HG03280 (cell line): ENCODE results near the gene BOLA3.
"Not testable (repeated sequence)": the region's sequence is repeated elsewhere in the genome, so short reads cannot be mapped to it uniquely, and the experiment has no call there.

Source experiments
- ATAC-seq: cut with Tn5 transposase; IDR thresholded peaks from one replicate; pipeline ENCODE4 v1.9.1; 2021; ENCODE audit warnings: mild to moderate bottlenecking, moderate library complexity; ENCODE audit not compliant: unreplicated experiment

BOLA3 gene

GRCh38 chr2:74105413-74105812 lies 42.3 kb downstream of the BOLA3 start:
- no peak for ATAC-seq

GRCh38 chr2:74104839-74105238 lies 42.9 kb downstream of the BOLA3 start:
- ATAC-seq = no peak

DNA sequence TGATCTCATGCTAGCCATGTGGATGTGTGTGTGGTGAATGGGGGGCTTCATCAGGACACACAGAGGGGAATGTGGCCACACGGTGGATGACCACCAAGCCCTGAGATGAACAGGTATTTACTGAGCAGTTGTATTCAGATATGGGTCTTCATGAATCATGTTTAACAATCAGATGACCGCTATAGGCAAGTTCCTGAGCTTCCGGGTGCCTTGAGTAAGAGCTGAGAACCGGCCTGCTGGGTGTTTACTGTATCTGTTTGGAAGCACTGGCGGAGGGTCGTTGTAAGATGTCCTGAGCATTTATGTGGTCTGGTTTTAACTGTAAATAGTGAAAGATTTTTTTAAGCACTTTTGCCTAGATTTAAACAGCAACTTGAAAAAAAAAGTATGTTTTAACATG lies 43.9 kb downstream of the BOLA3 start:
- ATAC-seq = no peak

DNA sequence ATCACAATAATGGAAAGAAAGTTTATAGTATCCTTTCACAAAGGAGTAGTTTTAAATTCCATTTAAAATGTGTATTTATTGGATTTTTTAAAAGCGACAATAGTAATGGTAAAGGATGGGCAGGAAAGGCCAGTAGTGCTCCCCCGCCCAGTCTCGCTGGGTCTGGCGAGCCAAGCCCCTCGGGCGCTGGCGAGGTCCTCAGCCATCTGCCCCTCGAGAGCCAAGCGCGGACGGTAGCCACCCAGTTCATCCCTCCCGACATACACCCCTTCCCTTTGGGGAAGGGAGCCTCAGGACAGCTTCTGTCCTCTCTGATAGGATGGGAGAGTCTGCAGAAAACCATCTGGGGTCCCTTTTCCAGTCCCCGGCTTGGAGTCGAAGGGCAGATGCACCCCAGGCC lies 45.2 kb downstream of the BOLA3 start:
- no peak for ATAC-seq

GRCh38 chr2:74101574-74102300 lies 46.0 kb downstream of the BOLA3 start:
- no peak for ATAC-seq

DNA sequence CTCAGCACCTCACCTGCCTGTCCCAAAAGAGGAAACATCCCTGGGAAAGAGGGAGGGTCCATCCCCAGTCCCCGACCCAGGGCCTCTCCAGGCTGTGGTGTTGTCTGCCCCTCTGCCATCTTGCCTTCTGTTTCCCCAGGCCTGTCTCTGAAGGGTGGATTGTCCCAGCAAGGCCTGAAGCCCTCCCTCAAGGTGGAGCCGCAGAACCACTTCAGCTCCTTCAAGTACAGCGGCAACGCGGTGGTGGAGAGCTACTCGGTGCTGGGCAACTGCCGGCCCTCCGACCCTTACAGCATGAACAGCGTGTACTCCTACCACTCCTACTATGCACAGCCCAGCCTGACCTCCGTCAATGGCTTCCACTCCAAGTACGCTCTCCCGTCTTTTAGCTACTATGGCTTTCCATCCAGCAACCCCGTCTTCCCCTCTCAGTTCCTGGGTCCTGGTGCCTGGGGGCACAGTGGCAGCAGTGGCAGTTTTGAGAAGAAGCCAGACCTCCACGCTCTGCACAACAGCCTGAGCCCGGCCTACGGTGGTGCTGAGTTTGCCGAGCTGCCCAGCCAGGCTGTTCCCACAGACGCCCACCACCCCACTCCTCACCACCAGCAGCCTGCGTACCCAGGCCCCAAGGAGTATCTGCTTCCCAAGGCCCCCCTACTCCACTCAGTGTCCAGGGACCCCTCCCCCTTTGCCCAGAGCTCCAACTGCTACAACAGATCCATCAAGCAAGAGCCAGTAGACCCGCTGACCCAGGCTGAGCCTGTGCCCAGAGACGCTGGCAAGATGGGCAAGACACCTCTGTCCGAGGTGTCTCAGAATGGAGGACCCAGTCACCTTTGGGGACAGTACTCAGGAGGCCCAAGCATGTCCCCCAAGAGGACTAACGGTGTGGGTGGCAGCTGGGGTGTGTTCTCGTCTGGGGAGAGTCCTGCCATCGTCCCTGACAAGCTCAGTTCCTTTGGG lies 47.2 kb downstream of the BOLA3 start:
- ATAC-seq = no peak

- ATAC-seq = no peak
Observed at GRCh38 chr2:74099835-74100234, 47.9 kb downstream of the BOLA3 start.

DNA sequence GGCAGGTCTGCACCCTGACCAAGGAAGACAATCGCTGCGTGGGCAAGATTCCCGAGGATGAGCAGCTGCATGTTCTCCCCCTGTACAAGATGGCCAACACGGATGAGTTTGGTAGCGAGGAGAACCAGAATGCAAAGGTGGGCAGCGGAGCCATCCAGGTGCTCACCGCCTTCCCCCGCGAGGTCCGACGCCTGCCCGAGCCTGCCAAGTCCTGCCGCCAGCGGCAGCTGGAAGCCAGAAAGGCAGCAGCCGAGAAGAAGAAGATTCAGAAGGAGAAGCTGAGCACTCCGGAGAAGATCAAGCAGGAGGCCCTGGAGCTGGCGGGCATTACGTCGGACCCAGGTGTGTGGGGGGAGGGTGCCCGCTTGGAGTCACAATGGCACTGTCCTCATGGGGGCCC lies 48.4 kb downstream of the BOLA3 start:
- ATAC-seq = no peak

GRCh38 chr2:74097574-74097973 lies 50.1 kb downstream of the BOLA3 start:
- ATAC-seq = no peak

DNA sequence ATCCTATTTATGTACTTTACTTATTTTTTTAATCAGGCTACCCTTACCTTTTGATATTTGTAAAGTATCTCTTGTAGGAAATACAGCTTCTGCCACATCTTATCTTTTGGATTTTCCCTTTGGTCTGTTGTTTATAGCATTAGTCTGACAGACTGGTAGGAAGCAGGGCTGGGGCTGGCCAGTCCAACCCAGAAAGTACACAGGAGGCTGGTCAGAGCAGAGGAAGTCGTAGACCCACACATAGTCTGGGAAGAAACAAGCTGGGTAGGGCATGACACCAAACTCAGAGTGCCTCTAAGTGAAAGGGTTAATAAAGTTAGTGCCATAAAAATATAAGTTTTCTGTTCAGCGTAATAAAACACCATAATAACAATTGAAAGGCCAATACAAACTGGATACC lies 51.7 kb downstream of the BOLA3 start:
- ATAC-seq = no peak

DNA sequence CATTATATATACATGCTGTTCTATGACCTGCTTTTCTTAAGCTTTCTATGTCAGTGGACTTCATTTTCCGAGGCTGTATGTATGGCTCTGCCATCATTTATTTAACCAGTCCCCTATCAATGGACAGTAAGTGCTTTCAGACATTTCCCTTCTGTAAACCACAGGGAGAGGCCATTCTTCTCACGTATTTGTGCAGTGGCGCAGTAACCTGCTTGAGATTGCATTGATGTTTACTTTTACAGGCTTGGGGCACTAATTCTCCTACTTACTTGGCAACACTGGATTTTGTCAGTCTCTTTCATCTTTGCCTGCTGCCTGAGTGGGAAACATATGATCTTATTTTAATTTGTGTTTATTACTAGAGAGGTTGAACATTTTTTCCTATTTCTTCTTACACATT lies 52.1 kb downstream of the BOLA3 start:
- no peak for ATAC-seq

DNA sequence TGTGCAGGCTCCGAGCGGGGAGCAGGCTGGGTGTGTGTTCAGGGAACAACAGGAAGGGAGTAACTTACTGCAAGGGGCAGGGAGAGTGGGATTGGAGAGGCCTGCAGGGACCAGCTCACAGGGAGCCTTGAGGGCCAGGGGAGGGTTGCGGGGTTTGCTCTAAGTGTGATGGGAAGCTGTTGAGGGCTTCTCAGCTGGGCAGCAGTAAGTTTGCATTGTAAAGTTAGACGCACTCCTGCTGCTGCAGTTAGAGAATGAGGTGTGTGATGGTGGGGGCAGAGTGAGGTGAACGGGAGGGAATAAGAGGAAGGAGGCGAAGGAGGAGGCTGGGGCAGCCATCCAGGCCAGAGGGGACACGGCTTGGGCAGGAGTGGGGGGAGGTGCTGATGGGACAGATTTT lies 53.4 kb downstream of the BOLA3 start:
- no peak for ATAC-seq

- ATAC-seq = no peak
Observed at GRCh38 chr2:74093840-74094239, 53.9 kb downstream of the BOLA3 start.

DNA sequence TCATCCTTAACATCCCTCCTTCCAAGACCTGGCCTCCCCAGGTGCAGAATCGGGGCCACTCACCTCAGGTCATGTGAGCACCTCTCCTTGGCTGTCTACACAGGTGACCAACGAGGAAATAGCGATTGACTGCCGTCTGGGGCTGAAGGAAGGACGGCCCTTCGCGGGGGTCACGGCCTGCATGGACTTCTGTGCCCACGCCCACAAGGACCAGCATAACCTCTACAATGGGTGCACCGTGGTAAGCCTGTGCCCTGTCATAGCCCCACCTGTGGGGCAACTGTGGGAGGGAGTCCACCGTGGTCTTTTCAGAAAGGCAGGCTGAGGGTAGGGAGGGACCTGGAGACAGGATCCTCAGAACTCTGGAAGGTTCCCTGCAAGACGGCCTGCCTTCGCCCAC lies 54.3 kb downstream of the BOLA3 start:
- ATAC-seq = no peak

DNA sequence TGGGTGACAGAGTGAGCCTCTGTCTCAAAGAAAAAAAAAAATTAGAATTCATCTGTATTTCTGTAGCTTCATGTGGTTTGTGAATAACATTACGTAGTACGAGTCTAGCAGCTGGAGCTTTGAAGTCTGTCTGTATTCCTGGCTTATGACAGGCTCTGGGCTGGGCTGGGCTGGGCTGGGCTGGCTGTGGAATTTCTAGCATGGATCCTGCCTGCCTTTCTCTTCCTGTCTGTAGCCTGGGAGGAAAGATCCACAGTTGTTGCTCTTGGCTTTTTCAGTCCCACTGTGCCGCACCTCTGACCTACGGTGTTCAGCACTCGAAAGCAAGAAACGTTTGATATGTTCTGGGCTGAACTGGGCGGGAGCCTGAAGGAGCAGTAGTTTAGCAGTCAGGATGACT lies 55.4 kb downstream of the BOLA3 start:
- ATAC-seq = no peak

DNA sequence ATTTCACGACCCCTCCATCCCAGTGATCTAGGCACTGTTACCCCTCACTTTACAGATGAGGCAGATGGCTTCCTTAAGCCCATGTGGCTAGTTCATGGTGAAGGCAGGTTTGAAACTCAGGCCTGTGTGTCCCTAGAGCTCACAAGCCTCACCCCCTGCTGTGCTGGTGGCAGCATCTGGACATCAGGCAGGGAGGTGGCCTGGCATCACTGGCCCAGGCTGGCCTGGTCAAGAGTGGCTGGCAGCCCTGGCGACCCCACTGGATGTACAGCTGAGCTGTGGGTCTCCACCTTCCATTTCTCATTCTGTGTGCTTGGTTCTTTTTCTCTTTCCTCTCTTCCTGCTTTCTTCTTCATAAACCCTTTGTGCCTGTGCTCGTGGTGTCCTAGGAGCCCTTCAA lies 56.3 kb downstream of the BOLA3 start:
- no peak for ATAC-seq

DNA sequence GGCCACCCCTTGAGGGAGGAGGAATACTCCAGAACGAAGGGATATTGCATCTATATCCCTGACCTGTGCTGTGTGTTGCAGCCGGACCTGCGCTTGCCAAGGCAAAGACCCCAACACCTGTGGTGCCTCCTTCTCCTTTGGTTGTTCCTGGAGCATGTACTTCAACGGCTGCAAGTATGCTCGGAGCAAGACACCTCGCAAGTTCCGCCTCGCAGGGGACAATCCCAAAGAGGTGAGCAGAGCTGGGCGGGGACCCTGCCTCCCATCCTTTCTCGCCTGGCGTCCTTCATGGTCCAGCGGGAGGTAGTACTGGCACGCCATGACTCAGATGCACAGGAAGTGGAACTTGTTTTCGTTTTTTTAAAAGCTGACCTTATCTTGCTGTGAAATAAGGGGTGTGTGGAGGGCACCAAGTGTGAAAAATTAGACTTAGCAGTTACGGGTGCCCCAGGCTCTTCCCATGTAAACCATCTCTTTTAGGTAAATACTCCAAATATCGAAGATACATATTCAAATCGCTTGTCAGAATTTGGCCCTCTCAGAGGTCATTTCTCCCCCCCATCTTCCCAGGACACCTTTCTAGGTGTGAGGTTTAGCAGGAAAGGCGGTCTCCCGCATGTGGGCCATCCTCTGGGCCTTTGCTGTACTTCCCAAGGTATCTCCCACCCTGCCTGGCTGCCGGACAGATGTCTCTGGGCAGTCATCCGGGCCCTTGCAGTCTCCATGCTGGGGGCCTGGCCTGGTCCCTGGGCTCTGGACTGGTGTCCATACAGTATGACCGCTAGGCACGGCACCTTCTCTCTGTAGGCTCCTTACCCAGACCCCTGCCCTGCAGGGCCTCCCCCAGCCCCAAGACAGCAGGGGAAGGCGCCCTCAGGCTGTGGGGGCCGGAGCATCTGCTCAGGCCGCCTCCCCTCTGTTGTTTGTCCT lies 57.6 kb downstream of the BOLA3 start:
- no peak for ATAC-seq

- ATAC-seq = not testable (repeated sequence)
Observed at GRCh38 chr2:74088676-74089075, 59.0 kb downstream of the BOLA3 start.

- ATAC-seq = no peak
Observed at GRCh38 chr2:74087696-74088095, 60.0 kb downstream of the BOLA3 start.

DNA sequence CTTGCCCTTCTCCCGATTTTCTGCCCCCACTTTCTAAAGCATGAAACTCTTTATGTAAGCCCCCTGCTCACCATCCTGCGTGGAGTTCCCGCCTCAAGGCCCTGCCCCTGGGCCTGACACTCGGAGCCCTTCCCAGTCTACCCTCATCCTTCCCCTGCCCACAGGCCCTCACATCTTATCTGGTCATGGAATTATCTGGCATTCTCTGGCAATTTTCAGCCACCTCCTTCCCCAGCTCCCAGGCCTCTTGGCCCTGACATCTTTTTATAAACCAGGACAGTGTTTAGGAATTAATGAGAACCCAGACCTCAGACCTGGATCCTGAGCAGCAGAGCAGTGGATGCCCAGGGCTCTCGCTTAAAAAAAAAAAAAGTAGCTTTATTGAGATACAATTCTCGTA lies 61.7 kb downstream of the BOLA3 start:
- no peak for ATAC-seq
